Common myeloid progenitor, CD34-positive (primary cell): ENCODE measurements around the gene GPR17.

Experiments
- CTCF ChIA-PET: fragments of 350-600 bp; sonication (Branson Sonifier 250); formaldehyde crosslinking; loops from one replicate; lab custom pipeline; 2021; ENCODE audit warnings: antibody characterized with exemption; lab: Charles Lee
- POLR2A ChIA-PET: fragments of 350-600 bp; sonication (Branson Sonifier 250); formaldehyde crosslinking; loops from one replicate; lab custom pipeline; 2021; ENCODE audit warnings: antibody characterized with exemption; lab: Charles Lee
- DNase-seq, 3 donors: peaks; one replicate each; pipeline versions ENCODE4 v3.0.0 to v3.0.0-alpha.2; 2013
- H3K27ac ChIP-seq, 2 experiments: 1 replicate in 1 of 2; 2 replicates in 1 of 2; pipeline ENCODE4 v1.7.0; 2013; ENCODE audit warnings: inconsistent platforms in 2 of 2, low read length in 2 of 2, mild to moderate bottlenecking in 2 of 2, low read depth in 1 of 2, moderate library complexity in 1 of 2; ENCODE audit not compliant: severe bottlenecking in 2 of 2, insufficient read depth in 1 of 2, poor library complexity in 1 of 2
- H3K27me3 ChIP-seq, 5 experiments: replicated peaks in 2 of 5; 1 replicate in 3 of 5; 2 replicates in 2 of 5; pipeline versions ENCODE4 v1.6.1 to v1.7.0; 2013; ENCODE audit warnings: low read length in 4 of 5, mild to moderate bottlenecking in 2 of 5, moderate library complexity in 2 of 5, inconsistent platforms in 1 of 5; ENCODE audit not compliant: insufficient read depth in 5 of 5, control insufficient read depth in 4 of 5
- H3K36me3 ChIP-seq, 4 experiments: 1 replicate in 2 of 4; 2 replicates in 2 of 4; pipeline versions ENCODE4 v1.6.1 to v1.7.0; 2013; ENCODE audit warnings: low read length in 3 of 4, control low read depth in 1 of 4, mild to moderate bottlenecking in 1 of 4; ENCODE audit not compliant: control insufficient read depth in 4 of 4, insufficient read depth in 4 of 4
- H3K4me1 ChIP-seq, 4 experiments: 1 replicate in 3 of 4; 2 replicates in 1 of 4; pipeline versions ENCODE4 v1.6.1 to v1.7.1; 2013; ENCODE audit warnings: low read length in 3 of 4, mild to moderate bottlenecking in 3 of 4, control low read depth in 1 of 4, inconsistent platforms in 1 of 4, moderate library complexity in 1 of 4; ENCODE audit not compliant: control insufficient read depth in 4 of 4, insufficient read depth in 4 of 4; ENCODE audit errors: control extremely low read depth in 1 of 4
- H3K4me3 ChIP-seq, 7 experiments: 1 replicate in 4 of 7; 2 replicates in 3 of 7; pipeline versions ENCODE4 v1.5.1 to v1.7.0; 2013; ENCODE audit warnings: mild to moderate bottlenecking in 7 of 7, low read length in 6 of 7, moderate library complexity in 6 of 7, inconsistent platforms in 2 of 7, low read depth in 2 of 7, control low read depth in 1 of 7; ENCODE audit not compliant: insufficient read depth in 4 of 7, control insufficient read depth in 1 of 7; ENCODE audit errors: extremely low read depth in 1 of 7
- H3K9me3 ChIP-seq, 5 experiments: 1 replicate in 4 of 5; 2 replicates in 1 of 5; pipeline versions ENCODE4 v1.6.1 to v1.7.1; 2013; ENCODE audit warnings: low read length in 4 of 5, mild to moderate bottlenecking in 2 of 5, inconsistent platforms in 1 of 5, low read depth in 1 of 5, moderate library complexity in 1 of 5; ENCODE audit not compliant: control insufficient read depth in 4 of 5, insufficient read depth in 2 of 5; ENCODE audit errors: control extremely low read depth in 1 of 5
- WGBS: methylation state at CpG from one replicate; pipeline ENCODE4 v1.1.5; 2013; ENCODE audit not compliant: insufficient coverage; 5-methylcytosine and 5-hydroxymethylcytosine counted together

The GPR17 gene

DNA sequence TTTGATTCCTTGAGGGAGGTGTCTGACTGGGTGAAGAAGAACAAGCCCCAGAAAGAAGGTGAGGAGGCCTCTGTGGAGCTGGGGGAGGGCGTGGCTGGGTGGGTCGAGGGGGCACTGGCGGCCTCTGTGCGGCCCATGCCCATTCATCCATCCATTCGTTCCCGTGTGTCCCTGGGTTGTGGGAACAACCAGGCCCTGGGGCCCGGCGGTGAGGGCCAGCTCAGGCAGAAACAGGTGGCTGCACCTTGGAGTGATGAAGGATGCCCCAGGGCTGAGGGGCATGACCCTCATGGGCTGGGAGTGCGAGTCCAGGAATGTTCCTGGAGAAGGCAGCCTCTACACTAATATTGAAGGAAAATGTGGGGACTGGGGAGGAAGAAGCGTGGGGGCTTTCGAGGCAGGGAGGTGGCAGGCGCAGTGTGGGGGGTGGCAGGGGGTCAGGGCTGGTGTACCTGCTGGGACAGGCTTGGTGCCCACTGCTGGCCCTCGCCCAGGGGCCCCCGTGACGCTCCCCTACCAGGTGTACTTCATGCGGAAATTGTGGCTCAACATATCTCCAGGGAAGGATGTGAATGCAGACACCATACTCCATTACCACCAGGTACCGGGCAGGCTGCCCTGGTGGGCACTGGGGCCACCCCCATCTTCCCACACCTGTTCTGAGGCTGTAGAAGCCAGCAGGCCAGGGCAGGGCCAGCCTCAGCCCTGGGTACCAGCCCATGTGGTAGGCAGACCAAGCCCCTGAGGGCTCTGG lies 11.2 kb upstream of the GPR17 start:
- no peak for DNase-seq
- Histone ChIP-seq H3K36me3 (no peaks in the 10 kb centered on the region), H3K4me3 (no peak overlapping the region), H3K27ac (no peak overlapping the region), H3K9me3 (no peaks in the 10 kb centered on the region), H3K4me1 (peaks cover 0 to 43% (median 33%) of the 10 kb centered on the region in 4 experiments), H3K27me3 (no peaks in the 10 kb centered on the region)
- ChIA-PET CTCF (no interaction called here), POLR2A (no interaction called here)
- WGBS: 100% methylated on average over 13 of the region's 17 CpGs

DNA sequence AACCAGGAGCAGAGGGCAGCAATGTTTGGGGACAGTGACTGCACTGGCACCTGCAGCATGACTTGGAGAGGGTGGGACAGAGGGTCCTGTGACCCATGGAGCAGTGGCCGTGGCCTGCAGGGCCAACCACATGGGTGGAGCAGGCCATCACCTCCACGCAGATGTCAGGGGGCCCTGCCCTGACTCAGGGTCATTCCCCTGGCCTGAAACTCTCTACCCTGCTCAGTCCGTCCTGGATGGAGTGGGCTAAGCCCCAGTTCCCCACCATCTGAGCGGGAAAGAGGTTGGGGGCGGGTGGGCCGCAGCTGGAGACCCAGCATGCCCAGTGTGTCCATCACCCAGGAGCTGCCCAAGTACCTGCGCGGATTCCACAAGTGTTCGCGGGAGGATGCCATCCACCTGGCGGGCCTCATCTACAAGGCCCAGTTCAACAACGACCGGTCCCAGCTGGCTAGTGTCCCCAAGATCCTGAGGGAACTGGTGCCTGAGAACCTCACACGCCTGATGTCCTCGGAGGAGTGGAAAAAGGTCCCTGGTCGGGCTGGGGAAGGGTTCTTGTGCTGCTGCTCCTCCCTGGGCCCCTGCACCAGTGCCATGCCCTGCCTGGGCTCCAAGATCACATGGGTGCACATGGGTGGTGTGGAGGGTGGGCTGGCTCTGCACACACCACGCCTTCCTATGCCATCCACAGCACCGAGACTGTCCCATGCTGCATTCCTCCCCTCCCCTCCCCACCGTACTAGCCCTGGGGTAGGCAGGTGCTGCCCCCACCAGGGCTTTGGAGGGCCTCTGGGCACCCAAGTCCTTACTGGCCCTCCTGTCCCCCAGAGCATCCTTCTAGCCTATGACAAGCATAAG lies 10.3 kb upstream of the GPR17 start:
- Histone ChIP-seq H3K9me3 (no peaks in the 10 kb centered on the region), H3K4me3 (no peak overlapping the region), H3K27ac (no peak overlapping the region), H3K27me3 (no peaks in the 10 kb centered on the region), H3K4me1 (peaks cover 0 to 43% (median 30%) of the 10 kb centered on the region in 4 experiments), H3K36me3 (no peaks in the 10 kb centered on the region)
- WGBS: 99% methylated on average over 15 of the region's 19 CpGs
- CTCF ChIA-PET: interaction anchor here (1.1 kb wide), 1 partner anchor 9 kb away, joined by 3 read pairs; no protein-coding TSS in a partner anchor
- no peak for DNase-seq
- POLR2A ChIA-PET: no interaction called here

DNA sequence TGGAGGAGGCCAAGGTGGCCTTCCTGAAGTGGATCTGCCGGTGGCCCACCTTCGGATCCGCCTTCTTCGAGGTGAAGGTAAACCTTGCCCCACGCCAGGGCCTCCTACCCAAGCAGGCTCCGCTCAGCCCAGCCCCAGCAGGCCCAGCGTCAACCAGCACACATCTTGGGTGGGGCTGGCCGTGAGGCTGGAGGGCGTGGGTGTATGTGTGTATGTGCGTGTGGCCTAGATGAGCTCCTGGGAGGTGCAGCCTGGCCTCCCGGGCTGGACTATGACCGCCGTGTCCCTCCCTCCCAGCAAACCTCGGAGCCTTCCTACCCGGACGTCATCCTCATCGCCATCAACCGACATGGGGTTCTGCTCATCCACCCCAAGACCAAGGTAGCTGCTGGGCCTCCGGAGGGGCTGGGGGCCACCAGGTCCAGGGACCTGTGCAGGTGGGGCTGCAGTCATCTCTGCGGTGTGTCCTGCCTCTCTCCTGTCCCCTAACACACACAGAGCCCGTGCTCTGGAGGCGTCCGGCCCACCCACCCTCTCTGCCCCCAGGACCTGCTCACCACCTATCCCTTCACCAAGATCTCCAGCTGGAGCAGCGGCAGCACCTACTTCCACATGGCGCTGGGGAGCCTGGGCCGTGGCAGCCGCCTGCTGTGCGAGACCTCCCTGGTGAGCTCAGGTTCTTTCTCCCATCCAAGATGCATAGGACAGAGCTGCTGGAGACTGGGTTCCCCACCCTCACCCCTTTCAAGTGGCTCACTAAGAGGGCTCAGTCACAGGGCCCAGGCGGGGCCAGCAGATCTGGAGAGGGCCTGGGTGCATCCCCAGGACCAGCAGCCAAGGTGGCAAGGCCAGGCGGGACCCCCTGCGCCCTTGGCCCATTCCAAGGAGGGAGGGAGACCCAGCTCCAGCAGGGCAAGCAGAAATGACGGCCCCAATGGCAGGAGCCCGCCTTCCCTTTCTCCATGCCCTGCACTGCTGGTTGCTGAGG lies 9.4 kb upstream of the GPR17 start:
- H3K4me3 ChIP-seq: no peak overlapping the region
- ChIA-PET POLR2A (interaction anchor here (0.6 kb wide), 1 partner anchor 648 kb away, joined by 3 read pairs; no protein-coding TSS in a partner anchor), CTCF (interaction anchor here (1.0 to 3.4 kb wide), 3 partner anchors 8 to 46 kb away, joined by 3 to 12 read pairs (median 3); no protein-coding TSS in a partner anchor)
- H3K4me1 ChIP-seq: peaks cover 0 to 51% (median 30%) of the 10 kb centered on the region in 4 experiments
- H3K27me3 ChIP-seq: no peaks in the 10 kb centered on the region
- no peak overlapping the region for H3K27ac ChIP-seq
- H3K36me3 ChIP-seq: no peaks in the 10 kb centered on the region
- 95% methylated on average over 28 of the region's 33 CpGs for WGBS
- H3K9me3 ChIP-seq: no peaks in the 10 kb centered on the region
- DNase-seq: no peak

DNA sequence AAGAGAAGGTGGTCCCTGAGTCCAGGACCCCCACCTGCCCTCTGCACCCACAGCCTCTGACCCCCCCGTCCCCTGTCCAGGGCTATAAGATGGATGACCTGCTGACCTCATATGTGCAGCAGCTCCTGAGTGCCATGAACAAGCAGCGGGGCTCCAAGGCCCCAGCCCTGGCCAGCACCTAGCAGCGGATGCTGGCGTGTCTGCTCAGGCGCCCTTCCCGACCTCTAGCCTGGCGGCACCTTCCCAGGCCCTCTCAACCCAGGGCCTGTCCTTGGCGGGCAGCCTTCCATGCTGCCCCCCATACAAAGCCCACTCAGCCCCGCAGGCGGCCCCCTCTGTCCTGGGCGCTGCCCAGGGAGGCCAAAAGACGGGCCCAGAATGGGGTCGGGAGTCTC lies 8.7 kb upstream of the GPR17 start:
- ChIA-PET CTCF (interaction anchor here (1.0 to 3.4 kb wide), 2 partner anchors 12 to 47 kb away, joined by 3 to 12 read pairs; no protein-coding TSS in a partner anchor), POLR2A (interaction anchor here (0.6 kb wide), 1 partner anchor 648 kb away, joined by 3 read pairs; no protein-coding TSS in a partner anchor)

DNA sequence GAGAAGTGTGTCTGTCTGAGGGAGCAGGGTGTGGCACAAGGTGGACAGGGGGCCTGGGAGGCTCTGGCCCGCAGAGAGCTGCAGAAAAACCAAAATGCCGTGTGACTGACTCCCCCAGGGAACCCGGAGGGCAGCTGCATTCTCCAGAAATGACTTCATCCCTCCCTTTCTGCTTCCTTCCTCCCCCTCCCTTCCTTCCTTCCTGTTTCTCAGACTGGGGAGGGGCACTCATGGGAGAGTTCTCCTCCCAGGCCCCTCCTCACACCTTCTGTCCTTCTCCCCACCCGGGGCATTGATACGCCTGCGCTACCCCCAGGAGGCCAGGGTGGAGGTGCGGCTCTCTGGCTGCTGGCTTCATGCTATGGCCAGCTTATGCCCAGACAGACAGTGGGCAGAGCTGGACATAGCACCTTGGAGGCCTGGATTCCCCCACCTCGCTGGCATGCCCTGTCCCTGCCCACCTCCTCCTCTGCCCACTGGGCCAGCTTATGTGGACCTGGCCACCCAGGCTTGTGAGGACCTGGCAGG lies 8.2 kb upstream of the GPR17 start:
- 50% methylated on average over 7 of the region's 8 CpGs for WGBS
- peak in 2 of 3 donors; percentile 26 to 31 for DNase-seq
- H3K4me1 ChIP-seq: peaks cover 0 to 64% (median 42%) of the 10 kb centered on the region in 4 experiments
- H3K9me3 ChIP-seq: no peaks in the 10 kb centered on the region
- H3K27ac ChIP-seq: no peak overlapping the region
- POLR2A ChIA-PET: no interaction called here
- CTCF ChIA-PET: interaction anchor here (3.4 kb wide), 1 partner anchor 12 kb away, joined by 12 read pairs; no protein-coding TSS in a partner anchor
- H3K4me3 ChIP-seq: peak overlapping the region in 1 of 7 experiments; percentile 2
- no peaks in the 10 kb centered on the region for H3K27me3 ChIP-seq
- H3K36me3 ChIP-seq: no peaks in the 10 kb centered on the region

More for the DNA sequence above, 8.7 kb upstream of the GPR17 start:
- no peaks in the 10 kb centered on the region for H3K36me3 ChIP-seq
- no peak overlapping the region for H3K27ac ChIP-seq
- no peaks in the 10 kb centered on the region for H3K27me3 ChIP-seq
- DNase-seq: no peak
- 90% methylated on average over 7 of the region's 13 CpGs for WGBS
- H3K4me3 ChIP-seq: no peak overlapping the region
- H3K4me1 ChIP-seq: peaks cover 0 to 58% (median 37%) of the 10 kb centered on the region in 4 experiments
- no peaks in the 10 kb centered on the region for H3K9me3 ChIP-seq
